Fibroblast of villous mesenchyme (primary cell): ENCODE results near the gene MCF2L2. TPM values are rescaled to one million over a fixed set of nuclear protein-coding genes. Genes with fewer than 3 reads are reported as not detected.
A peak's percentile ranks its signal among the peaks of the same experiment; 100 is the strongest.

Source experiments
- DNase-seq: peaks from one replicate; pipeline ENCODE4 v3.0.0-alpha.2; 2010; ENCODE audit warnings: low read depth
- H3K4me3 ChIP-seq: 2 replicates; pipeline ENCODE4 v1.5.1; 2011; ENCODE audit warnings: low read depth, mild to moderate bottlenecking, low read length
- CTCF ChIP-seq: IDR thresholded peaks from 2 replicates; pipeline ENCODE4 v1.5.1; 2012; ENCODE audit warnings: low read depth, mild to moderate bottlenecking, low read length; ENCODE audit not compliant: insufficient read depth
- total RNA-seq: library from RNA; depleted of rRNA; stranded (reverse); fragments of >200 nt; gene quantifications from 2 replicates; pipeline ENCODE4 v1.2.3, GENCODE V29; 2012

MCF2L2 gene
- total RNA-seq, 1 donor = 0.43 TPM

- no peak overlapping the region for H3K4me3 ChIP-seq
- no peak for DNase-seq
- TF ChIP-seq CTCF = no peak
Observed at GRCh38 chr3:183369117-183369516, 59.3 kb downstream of the MCF2L2 start.

- DNase-seq = no peak
- no peak overlapping the region for H3K4me3 ChIP-seq
- TF ChIP-seq CTCF = no peak
Observed at GRCh38 chr3:183360971-183361624, 67.3 kb downstream of the MCF2L2 start.

GRCh38 chr3:183359036-183359435 lies 69.4 kb downstream of the MCF2L2 start:
- DNase-seq = no peak
- no peak for TF ChIP-seq CTCF
- no peak overlapping the region for H3K4me3 ChIP-seq

- peak; percentile 36 for DNase-seq
- no peak for TF ChIP-seq CTCF
- no peak overlapping the region for H3K4me3 ChIP-seq
Observed at GRCh38 chr3:183357564-183358079, 70.8 kb downstream of the MCF2L2 start.

GRCh38 chr3:183356920-183357319 lies 71.5 kb downstream of the MCF2L2 start:
- no peak for TF ChIP-seq CTCF
- DNase-seq = no peak
- H3K4me3 ChIP-seq = no peak overlapping the region

- DNase-seq = no peak
- H3K4me3 ChIP-seq = no peak overlapping the region
- TF ChIP-seq CTCF = no peak
Observed at GRCh38 chr3:183354874-183355273, 73.5 kb downstream of the MCF2L2 start.
